HEK293 (cell line): ENCODE measurements around the gene UBE4A.

Experiments used
- CTCF ChIA-PET: fragments of 350-600 bp; formaldehyde crosslinking; extraction: SDS; loops from one replicate; lab custom pipeline; 2021; ENCODE audit warnings: antibody characterized with exemption; lab: Yijun Ruan, JAX
- POLR2A ChIA-PET: fragments of 300-600 bp; formaldehyde crosslinking; extraction: SDS; loops from one replicate; lab custom pipeline; 2020; ENCODE audit warnings: antibody characterized with exemption, inconsistent platforms; lab: Yijun Ruan, JAX
- H3K27ac ChIP-seq: fragments of 200-500 bp; sonication (Bioruptor generic); 2 replicates; pipeline ENCODE4 v1.5.1; 2014; ENCODE audit warnings: low read depth, low read length, control low read depth, inconsistent platforms; ENCODE audit errors: extremely low read depth
- H3K36me3 ChIP-seq, 2 experiments: fragments of 200-500 bp in 1 of 2; sonication (Bioruptor generic) in 1 of 2; 1 replicate in 1 of 2; 2 replicates in 1 of 2; pipeline ENCODE4 v1.5.1; 2014 to 2017; ENCODE audit warnings: inconsistent platforms in 2 of 2, low read length in 2 of 2; ENCODE audit not compliant: control insufficient read depth in 2 of 2, insufficient read depth in 1 of 2
- H3K4me1 ChIP-seq: fragments of 200-500 bp; sonication (Bioruptor generic); 2 replicates; pipeline ENCODE4 v1.5.1; 2014; ENCODE audit warnings: mild to moderate bottlenecking, low read length, inconsistent platforms; ENCODE audit not compliant: control insufficient read depth, insufficient read depth
- H3K4me3 ChIP-seq: 2 replicates; pipeline ENCODE4 v1.5.1; 2011; ENCODE audit warnings: low read depth, mild to moderate bottlenecking, control low read depth, low read length, moderate library complexity
- H3K9me3 ChIP-seq: fragments of 200-500 bp; sonication (Bioruptor generic); 2 replicates; pipeline ENCODE4 v1.5.1; 2014; ENCODE audit warnings: low read depth, low read length, inconsistent platforms; ENCODE audit not compliant: control insufficient read depth, insufficient read depth
- PRDM2 ChIP-seq: fragments of 450-650 bp; formaldehyde crosslinking; IDR thresholded peaks from 2 replicates; pipeline ENCODE4 v1.5.1; 2016; ENCODE audit warnings: missing biosample characterization, missing genetic modification characterization, borderline replicate concordance
- PRDM4 ChIP-seq: fragments of 450-650 bp; formaldehyde crosslinking; IDR thresholded peaks from 2 replicates; pipeline ENCODE4 v1.5.1; 2017; ENCODE audit warnings: missing biosample characterization, missing genetic modification characterization
- SCRT1 ChIP-seq: fragments of 450-650 bp; formaldehyde crosslinking; IDR thresholded peaks from 2 replicates; pipeline ENCODE4 v1.5.1; 2016; ENCODE audit warnings: missing biosample characterization, missing genetic modification characterization, borderline replicate concordance
- SCRT2 ChIP-seq: fragments of 450-650 bp; formaldehyde crosslinking; IDR thresholded peaks from 2 replicates; pipeline ENCODE4 v1.5.1; 2016; ENCODE audit warnings: missing biosample characterization, missing genetic modification characterization
- YY1 ChIP-seq: fragments of 450-650 bp; formaldehyde crosslinking; IDR thresholded peaks from 2 replicates; pipeline ENCODE4 v1.5.1; 2018; ENCODE audit warnings: missing biosample characterization, missing genetic modification characterization
- ZBTB17 ChIP-seq: fragments of 450-650 bp; formaldehyde crosslinking; IDR thresholded peaks from 2 replicates; pipeline ENCODE4 v1.5.1; 2016; ENCODE audit warnings: missing biosample characterization, missing genetic modification characterization
- ZNF140 ChIP-seq: fragments of 450-650 bp; formaldehyde crosslinking; IDR thresholded peaks from 2 replicates; pipeline ENCODE4 v1.5.1; 2016; ENCODE audit warnings: missing biosample characterization, missing genetic modification characterization
- ZNF174 ChIP-seq: fragments of 450-650 bp; formaldehyde crosslinking; IDR thresholded peaks from 2 replicates; pipeline ENCODE4 v1.5.0; 2017; ENCODE audit warnings: missing biosample characterization, mild to moderate bottlenecking, missing genetic modification characterization
- ZNF184 ChIP-seq: fragments of 450-650 bp; IDR thresholded peaks from 2 replicates; pipeline ENCODE4 v1.5.1; 2018; ENCODE audit warnings: missing biosample characterization, mild to moderate bottlenecking, missing genetic modification characterization
- ZNF214 ChIP-seq: fragments of 450-650 bp; formaldehyde crosslinking; IDR thresholded peaks from 2 replicates; pipeline ENCODE4 v1.5.1; 2017; ENCODE audit warnings: missing biosample characterization, mild to moderate bottlenecking, missing genetic modification characterization, borderline replicate concordance
- ZNF350 ChIP-seq: fragments of 450-650 bp; formaldehyde crosslinking; IDR thresholded peaks from 2 replicates; pipeline ENCODE4 v1.5.0; 2017; ENCODE audit warnings: missing biosample characterization, mild to moderate bottlenecking, missing genetic modification characterization
- ZNF362 ChIP-seq: fragments of 450-650 bp; formaldehyde crosslinking; IDR thresholded peaks from 2 replicates; pipeline ENCODE4 v1.5.1; 2016; ENCODE audit warnings: missing biosample characterization, missing genetic modification characterization
- ZNF398 ChIP-seq: fragments of 450-650 bp; formaldehyde crosslinking; IDR thresholded peaks from 2 replicates; pipeline ENCODE4 v1.5.1; 2017; ENCODE audit warnings: missing biosample characterization, missing genetic modification characterization
- ZNF48 ChIP-seq: fragments of 450-650 bp; formaldehyde crosslinking; IDR thresholded peaks from 2 replicates; pipeline ENCODE4 v1.5.1; 2016; ENCODE audit warnings: missing biosample characterization, missing genetic modification characterization
- ZNF518A ChIP-seq: fragments of 450-650 bp; formaldehyde crosslinking; conservative IDR thresholded peaks from 2 replicates; pipeline ENCODE4 v1.5.1; 2016; ENCODE audit warnings: low read depth, missing biosample characterization, missing genetic modification characterization
- ZNF561 ChIP-seq: fragments of 450-650 bp; IDR thresholded peaks from 2 replicates; pipeline ENCODE4 v1.5.1; 2018; ENCODE audit warnings: missing biosample characterization, missing genetic modification characterization, borderline replicate concordance
- ZNF658 ChIP-seq: fragments of 450-650 bp; formaldehyde crosslinking; IDR thresholded peaks from 2 replicates; pipeline ENCODE4; 2016; ENCODE audit warnings: missing biosample characterization, missing genetic modification characterization
- ZNF660 ChIP-seq: fragments of 450-650 bp; IDR thresholded peaks from 2 replicates; pipeline ENCODE4 v1.5.1; 2018; ENCODE audit warnings: missing biosample characterization, mild to moderate bottlenecking, missing genetic modification characterization
- ZNF677 ChIP-seq: fragments of 450-650 bp; IDR thresholded peaks from 2 replicates; pipeline ENCODE4 v1.5.0; 2018; ENCODE audit warnings: missing biosample characterization, mild to moderate bottlenecking, missing genetic modification characterization, moderate library complexity

The UBE4A gene

GRCh38 chr11:118322721-118323120 is 36.7 kb upstream of the UBE4A start:
- Histone ChIP-seq H3K4me3 (no peak overlapping the region), H3K27ac (no peak overlapping the region), H3K4me1 (no peaks in the 10 kb centered on the region), H3K9me3 (no peaks in the 10 kb centered on the region), H3K36me3 (no peaks in the 10 kb centered on the region)
- ChIA-PET CTCF (interaction anchor here (0.9 to 1.0 kb wide), 2 partner anchors 124 to 151 kb away, joined by 3 to 4 read pairs; no protein-coding TSS in a partner anchor), POLR2A (no interaction called here)
- TF ChIP-seq ZNF362, result no peak
- TF ChIP-seq YY1 (tag by site-specific recombination), result no peak
- no peak for TF ChIP-seq ZNF561
- TF ChIP-seq ZNF660 (tag by site-specific recombination), result no peak
- no peak for TF ChIP-seq PRDM2 (tag by site-specific recombination)
- no peak for TF ChIP-seq ZNF184 (tag by site-specific recombination)
- TF ChIP-seq PRDM4 (tag by site-specific recombination), result no peak

- Histone ChIP-seq H3K36me3 (no peaks in the 10 kb centered on the region), H3K9me3 (no peaks in the 10 kb centered on the region), H3K4me1 (no peaks in the 10 kb centered on the region), H3K27ac (no peak overlapping the region), H3K4me3 (no peak overlapping the region)
- POLR2A ChIA-PET, result no interaction called here
- CTCF ChIA-PET, result interaction anchor here (0.6 to 1.0 kb wide), 2 partner anchors 30 to 126 kb away, joined by 3 to 4 read pairs; no protein-coding TSS in a partner anchor
- TF ChIP-seq SCRT1, result peak; percentile 69; the same call in 1 of the 2 replicates
- TF ChIP-seq ZNF518A (tag by site-specific recombination), result no peak
- no peak for TF ChIP-seq ZNF174 (tag by site-specific recombination)
- no peak for TF ChIP-seq ZNF140
- TF ChIP-seq ZNF214, result no peak
- no peak for TF ChIP-seq ZNF398
- no peak for TF ChIP-seq ZNF48 (tag by site-specific recombination)
- no peak for TF ChIP-seq ZNF658 (tag by site-specific recombination)
- no peak for TF ChIP-seq ZBTB17 (tag by site-specific recombination)
- TF ChIP-seq ZNF660 (tag by site-specific recombination), result no peak
- TF ChIP-seq ZNF350, result no peak
- TF ChIP-seq SCRT2 (tag by site-specific recombination), result peak; percentile 91
- no peak for TF ChIP-seq ZNF677 (tag by site-specific recombination)
Measured at GRCh38 chr11:118325283-118325682, 34.1 kb upstream of the UBE4A start.
